RWPE1 (cell line): ENCODE measurements around the gene SACS.

ENCODE experiments used
- CTCF ChIA-PET: fragments of 350-600 bp; sonication (Branson Sonifier 250); formaldehyde crosslinking; extraction: SDS; loops from one replicate; lab custom pipeline; 2021; lab: Yijun Ruan, JAX
- POLR2A ChIA-PET: fragments of 400-600 bp; formaldehyde crosslinking; extraction: SDS; loops from one replicate; lab custom pipeline; 2020; ENCODE audit warnings: antibody characterized with exemption; ENCODE audit not compliant: low non-redundant PET; lab: Yijun Ruan, JAX
- DNase-seq: peaks from one replicate; pipeline ENCODE4 v3.0.0; 2012; ENCODE audit warnings: low spot score
- H3K27ac ChIP-seq: fragments of 450-650 bp; 2 replicates; pipeline ENCODE4 v1.5.1; 2017
- TF ChIP-seq, protein P1 (sequence below): fragments of 450-650 bp; conservative IDR thresholded peaks from 2 replicates; pipeline ENCODE4 v1.5.1; 2017; ENCODE audit warnings: low read depth, mild to moderate bottlenecking

The SACS gene

DNA sequence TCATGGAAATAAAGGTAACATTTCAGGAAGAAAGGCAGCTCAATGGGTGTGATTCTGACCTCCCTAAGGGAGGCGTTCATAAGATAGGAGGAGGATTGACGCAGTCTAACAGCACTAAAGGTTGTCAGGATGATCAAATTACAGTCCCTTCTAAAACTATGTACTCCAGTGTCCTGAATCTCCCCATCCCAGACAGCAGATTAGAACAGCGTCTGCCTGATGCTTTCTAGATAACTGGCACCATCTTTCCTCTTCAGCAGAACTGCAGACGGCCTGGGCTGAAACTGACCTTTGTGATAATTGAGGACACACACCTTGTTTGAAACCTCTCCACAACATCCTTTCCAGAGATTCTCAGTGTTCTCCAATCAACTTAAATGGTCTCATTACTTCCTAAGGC, 25.5 kb upstream of the SACS start:
- no peak overlapping the region for H3K27ac ChIP-seq
- ChIA-PET CTCF (interaction anchor here (0.6 kb wide), 1 partner anchor 217 kb away, joined by 3 read pairs; no protein-coding TSS in a partner anchor), POLR2A (no interaction called here)
- DNase-seq: no peak
- TF ChIP-seq, protein P1, sequence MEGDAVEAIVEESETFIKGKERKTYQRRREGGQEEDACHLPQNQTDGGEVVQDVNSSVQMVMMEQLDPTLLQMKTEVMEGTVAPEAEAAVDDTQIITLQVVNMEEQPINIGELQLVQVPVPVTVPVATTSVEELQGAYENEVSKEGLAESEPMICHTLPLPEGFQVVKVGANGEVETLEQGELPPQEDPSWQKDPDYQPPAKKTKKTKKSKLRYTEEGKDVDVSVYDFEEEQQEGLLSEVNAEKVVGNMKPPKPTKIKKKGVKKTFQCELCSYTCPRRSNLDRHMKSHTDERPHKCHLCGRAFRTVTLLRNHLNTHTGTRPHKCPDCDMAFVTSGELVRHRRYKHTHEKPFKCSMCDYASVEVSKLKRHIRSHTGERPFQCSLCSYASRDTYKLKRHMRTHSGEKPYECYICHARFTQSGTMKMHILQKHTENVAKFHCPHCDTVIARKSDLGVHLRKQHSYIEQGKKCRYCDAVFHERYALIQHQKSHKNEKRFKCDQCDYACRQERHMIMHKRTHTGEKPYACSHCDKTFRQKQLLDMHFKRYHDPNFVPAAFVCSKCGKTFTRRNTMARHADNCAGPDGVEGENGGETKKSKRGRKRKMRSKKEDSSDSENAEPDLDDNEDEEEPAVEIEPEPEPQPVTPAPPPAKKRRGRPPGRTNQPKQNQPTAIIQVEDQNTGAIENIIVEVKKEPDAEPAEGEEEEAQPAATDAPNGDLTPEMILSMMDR: no peak

GRCh38 chr13:23456437-23457210, 23.1 kb upstream of the SACS start:
- H3K27ac ChIP-seq: no peak overlapping the region
- CTCF ChIA-PET: no interaction called here
- TF ChIP-seq, protein P1: no peak
- POLR2A ChIA-PET: no interaction called here
- no peak for DNase-seq

GRCh38 chr13:23455401-23456185, 22.1 kb upstream of the SACS start:
- CTCF ChIA-PET: no interaction called here
- no peak for DNase-seq

DNA sequence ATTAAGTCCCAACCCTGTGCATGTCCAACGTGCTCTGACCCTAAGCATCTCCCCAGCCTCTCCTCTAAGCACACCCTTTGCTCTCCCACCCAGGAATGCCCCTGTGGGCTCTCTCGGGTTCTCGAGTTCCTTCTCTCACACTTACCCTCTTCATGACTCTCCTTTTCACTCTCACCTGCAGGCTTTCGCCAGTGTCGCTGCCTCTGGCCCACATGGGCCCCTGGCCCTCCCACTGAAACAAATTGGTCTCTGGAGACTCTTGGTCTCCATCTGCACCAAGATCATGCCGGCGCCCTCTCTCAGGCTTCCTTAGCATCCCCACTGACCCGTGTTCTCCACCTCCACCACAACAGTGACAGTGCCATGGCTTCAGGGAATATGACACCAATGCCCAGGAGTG, 19.6 kb upstream of the SACS start:
- no peak for DNase-seq
- TF ChIP-seq, protein P1: no peak
- POLR2A ChIA-PET: no interaction called here
- no peak overlapping the region for H3K27ac ChIP-seq
- CTCF ChIA-PET: no interaction called here

More at GRCh38 chr13:23455401-23456185, 22.1 kb upstream of the SACS start:
- POLR2A ChIA-PET: no interaction called here
- TF ChIP-seq, protein P1: no peak
- H3K27ac ChIP-seq: no peak overlapping the region

- no peak for DNase-seq
- TF ChIP-seq, protein P1: no peak
- POLR2A ChIA-PET: no interaction called here
- H3K27ac ChIP-seq: no peak overlapping the region
- CTCF ChIA-PET: no interaction called here
Observed at GRCh38 chr13:23450340-23451046, 17.0 kb upstream of the SACS start.
